HPDE6-E6E7 (cell line): ENCODE results near the gene ZNF346.

ENCODE experiments used
- DNase-seq: peaks from one replicate; pipeline ENCODE4 v3.0.0; 2011; ENCODE audit warnings: missing footprints; ENCODE audit errors: extremely low spot score

ZNF346 gene

DNA sequence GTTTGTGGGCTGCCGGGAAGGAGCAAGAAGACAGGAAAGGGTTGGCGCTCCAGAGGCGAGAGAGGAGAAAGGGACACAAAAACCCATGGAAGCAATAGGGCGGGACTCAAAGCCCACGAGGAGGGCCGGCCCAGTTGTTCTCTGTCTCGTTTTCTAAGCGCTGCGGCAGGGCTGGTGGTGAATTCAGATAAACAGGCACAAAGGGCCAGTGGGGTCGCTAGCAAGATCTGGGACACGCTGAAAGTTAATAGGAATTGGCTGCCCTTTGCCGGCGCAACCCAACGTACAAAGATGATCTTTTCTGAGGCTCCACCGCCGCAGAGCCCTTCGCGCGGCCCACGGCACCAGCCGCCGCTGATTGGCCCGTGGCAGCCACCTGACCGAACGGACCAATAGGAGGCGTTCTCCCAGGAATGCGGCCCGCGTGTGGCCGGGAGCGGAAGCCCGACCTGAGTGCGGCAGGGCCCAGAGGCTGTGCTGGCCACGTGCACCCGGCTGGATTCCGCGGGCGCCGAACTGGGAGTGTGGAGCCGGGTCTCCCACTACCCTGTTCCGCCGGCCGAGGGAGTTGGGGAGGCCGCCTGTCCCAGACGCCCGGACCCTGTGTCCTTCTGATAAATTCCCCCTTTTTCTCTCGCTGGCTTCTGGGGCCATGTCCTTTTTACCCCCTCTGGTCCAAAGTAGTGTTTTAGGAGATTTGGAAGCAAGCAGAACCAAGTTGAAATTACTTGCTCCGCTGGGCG, 94.3 kb downstream of the ZNF346 start:
- peak; percentile 75 for DNase-seq

GRCh38 chr5:177117441-177118045, 95.0 kb downstream of the ZNF346 start:
- no peak for DNase-seq

DNA sequence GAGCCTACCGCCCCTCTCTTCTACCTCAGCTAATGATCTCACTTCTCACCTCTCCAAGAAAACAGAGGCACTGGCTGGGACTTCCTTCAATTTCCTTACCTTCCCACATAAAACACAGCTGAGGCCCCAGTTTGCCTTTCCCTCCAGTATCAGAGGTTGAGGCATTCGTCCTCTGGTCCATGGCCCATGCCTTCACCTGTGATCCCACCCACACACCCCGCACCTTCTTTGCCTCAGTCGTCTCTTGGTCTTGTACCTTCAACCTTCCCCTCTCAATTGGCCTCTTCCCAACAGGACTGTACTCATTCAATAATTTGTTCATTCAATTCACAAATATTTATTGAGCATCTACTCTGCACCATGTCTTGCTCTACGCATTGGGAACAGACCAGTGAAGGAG, 100.1 kb downstream of the ZNF346 start:
- DNase-seq = no peak

- DNase-seq = no peak
These were observed 101.4 kb downstream of the ZNF346 start for GRCh38 chr5:177123789-177124485.

GRCh38 chr5:177124486-177124991, 102.0 kb downstream of the ZNF346 start:
- peak; percentile 41 for DNase-seq

DNA sequence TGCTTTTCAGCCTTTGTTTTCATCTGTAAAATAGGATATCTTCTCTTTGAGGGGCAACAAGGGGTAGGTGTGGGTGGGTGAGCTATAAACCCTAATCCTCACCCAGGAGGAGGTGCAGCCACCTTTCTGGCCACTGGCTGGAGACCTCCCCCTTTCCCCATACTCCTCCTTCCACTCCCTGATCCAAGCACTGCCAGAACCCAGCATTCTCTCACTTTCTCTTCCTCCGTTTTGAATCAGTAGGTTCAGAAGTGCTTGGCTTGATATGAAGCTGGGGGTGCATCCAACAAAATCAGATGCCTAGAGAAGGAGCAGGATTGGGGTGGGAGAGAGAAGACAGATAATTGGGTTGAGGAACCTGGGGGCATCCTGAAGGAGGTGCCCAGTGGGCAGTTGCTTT, 104.3 kb downstream of the ZNF346 start:
- DNase-seq = no peak

- no peak for DNase-seq
These were observed 106.1 kb downstream of the ZNF346 start for GRCh38 chr5:177128551-177128981.

DNA sequence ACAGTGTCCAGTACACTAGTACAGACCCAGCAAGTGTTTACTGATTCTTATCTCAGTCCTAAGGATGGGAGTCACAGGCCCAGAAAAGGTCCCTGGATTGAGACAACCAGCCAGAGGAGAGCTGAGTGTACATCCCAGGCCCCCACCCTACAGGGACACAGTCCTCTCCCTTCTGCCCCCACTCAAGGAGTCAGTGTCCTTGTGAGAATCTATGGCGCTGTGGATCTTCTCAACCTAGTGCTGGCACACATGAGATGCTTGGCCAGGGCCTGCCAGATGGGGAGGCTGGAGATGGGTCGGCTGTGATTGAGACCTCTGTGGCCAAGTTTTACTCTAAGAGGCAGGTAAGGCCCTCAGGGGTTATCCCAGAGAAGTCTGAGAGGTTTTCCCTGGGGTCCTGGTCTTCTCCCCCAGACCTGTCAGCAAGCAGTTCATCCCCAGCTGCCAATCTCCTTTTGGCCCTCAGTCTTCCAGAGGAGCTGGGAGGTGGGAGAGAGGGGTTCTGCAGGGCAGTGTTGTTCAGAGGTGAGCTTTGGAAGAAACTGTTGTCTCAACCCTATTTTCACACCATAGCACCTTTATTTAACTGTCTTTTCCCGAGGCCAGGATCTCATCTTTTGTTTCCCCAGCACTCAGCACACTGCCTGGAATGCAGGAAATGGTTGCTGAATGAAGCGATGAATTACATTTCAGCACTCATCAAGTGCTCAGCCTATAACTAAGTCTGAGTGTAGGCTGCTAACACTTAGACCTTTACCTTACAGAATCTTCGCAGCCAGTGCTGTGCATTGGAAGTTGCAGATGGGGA, 107.9 kb downstream of the ZNF346 start:
- no peak for DNase-seq
